COLO668 (cell line): Measurements from ENCODE around the gene PUS7.
"Not testable (repeated sequence)": the region's sequence is repeated elsewhere in the genome, so short reads cannot be mapped to it uniquely, and the experiment has no call there.

ENCODE experiments used
- DNase-seq: peaks from one replicate; lab custom pipeline; 2025; ENCODE audit not compliant: unreplicated experiment; lab: John Stamatoyannopoulos, UW

PUS7 gene

GRCh38 chr7:105450177-105450861, 71.8 kb downstream of the PUS7 start:
- no peak for DNase-seq

- DNase-seq, result no peak
Measured at GRCh38 chr7:105448181-105448580, 73.9 kb downstream of the PUS7 start.

DNA sequence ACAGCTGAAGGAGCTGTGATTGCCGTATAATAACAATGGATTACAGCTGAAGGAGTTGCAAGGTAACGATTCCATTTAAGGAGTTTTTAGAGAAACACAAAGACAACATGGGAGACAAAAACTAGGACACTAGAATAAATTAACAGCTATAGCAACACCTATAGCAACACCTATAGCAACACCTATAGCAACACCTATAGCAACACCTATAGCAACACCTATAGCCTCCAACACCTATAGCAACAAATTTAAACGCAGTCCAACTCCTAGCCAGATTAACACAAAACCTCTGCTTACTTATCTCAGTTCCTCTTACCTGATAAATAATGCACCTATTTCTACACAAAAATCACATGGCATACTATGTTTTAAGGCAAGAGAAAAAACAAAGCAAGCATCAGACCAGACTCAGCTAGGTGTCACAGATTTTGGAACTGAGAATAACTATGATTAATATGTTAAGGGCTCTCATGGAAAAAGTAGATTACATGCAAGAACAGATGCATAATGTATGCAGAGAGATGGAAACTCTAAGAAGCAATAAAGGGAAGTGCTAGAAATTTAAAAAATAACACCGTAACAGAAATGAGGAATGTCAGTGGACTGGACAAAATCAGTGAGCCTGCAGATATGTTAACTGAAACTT, 77.6 kb downstream of the PUS7 start:
- DNase-seq, result no peak

DNA sequence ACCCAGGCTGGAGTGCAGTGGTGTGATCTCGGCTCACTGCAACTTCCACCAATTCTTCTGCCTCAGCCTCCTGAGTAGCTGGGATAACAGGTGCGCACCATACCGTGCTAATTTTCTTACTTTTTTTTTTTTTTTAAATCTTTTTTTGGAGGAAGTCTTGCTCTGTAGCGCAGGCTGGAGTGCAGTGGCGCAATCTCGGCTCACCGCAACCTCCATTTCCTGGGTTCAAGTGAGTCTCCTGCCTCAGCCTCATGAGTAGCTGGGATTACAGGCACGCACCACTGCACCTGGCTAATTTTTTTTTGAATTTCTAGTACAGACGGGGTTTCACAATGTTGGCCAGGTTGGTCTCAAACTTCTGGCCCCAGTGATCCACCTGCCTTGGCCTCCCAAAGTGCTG, 79.9 kb downstream of the PUS7 start:
- DNase-seq, result not testable (repeated sequence)

- no peak for DNase-seq
Measured at GRCh38 chr7:105439174-105439893, 82.7 kb downstream of the PUS7 start.

GRCh38 chr7:105438847-105439173, 83.3 kb downstream of the PUS7 start:
- no peak for DNase-seq

DNA sequence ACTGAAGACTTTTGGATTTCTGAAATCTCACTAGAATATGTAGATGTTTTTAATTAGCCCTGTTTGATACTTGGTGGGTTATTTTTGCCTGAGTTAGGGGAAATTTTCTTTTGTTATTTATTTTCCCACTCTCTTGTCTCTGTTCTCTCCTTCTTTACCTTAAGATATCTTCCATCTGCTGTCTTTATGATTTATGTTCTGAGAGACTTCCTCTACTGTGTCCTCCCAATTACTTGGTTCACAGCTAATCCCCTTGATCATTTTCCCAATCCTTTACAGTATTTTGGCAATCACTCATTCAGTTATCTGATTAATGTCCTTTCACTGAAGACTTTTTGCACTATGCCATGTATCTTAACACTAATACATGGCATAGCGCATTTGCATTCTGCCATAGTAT, 83.8 kb downstream of the PUS7 start:
- DNase-seq, result no peak

DNA sequence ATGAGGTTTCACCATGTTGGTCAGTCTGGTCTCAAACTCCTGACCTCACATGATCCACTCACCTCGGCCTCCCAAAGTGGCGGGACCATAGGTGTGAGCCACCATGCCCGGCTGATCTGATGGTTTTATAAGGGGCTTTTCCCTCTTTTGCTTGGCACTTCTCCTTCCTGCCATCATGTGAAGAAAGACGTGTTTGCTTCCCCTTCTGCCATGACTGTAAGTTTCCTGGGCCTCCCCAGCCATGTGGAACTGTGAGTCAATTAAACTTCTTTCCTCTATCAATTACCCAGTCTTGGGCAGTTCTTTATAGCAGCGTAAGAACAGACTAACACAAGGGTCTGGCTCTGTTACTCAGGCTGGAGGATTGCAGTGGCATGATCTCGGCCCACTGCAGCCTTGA, 84.7 kb downstream of the PUS7 start:
- not testable (repeated sequence) for DNase-seq

DNA sequence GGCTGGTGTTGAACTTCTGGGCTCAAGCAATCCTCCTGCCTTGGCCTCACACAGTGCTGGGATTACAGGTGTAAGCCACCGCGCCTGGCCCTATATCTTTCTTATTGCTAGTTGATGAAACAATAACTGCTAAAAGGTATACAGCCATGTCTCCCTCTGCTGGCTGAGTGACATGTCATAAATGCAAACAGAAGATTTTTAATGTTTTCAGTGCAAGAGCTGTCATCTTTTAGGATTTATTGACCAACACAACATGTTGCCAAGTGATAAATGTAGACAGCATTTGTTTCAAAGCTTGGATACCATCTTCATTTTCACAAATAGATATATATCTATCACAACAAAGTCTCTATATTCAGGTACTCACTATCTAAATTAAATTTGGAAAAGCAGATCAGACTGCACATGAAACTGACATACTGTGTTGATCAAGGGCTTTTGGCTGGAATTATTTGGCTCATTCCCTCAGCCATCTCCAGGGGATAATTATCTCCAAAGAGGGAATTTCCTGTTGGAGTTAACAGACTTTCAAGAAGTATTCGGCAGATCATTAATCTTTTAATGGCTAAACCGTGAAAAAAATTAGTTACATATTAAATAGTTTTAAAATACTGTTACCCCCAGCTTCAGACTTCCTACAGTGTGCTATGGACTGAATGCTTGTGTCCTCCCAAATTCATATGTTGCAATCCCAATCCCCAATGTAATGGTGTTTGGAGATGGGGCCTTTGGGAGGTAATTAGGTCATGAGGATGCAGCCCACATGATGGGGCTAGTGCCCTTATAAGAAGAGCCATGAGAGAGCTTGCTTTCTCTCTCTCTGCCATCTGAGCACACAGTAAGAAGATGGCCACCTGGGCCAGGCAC, 92.1 kb downstream of the PUS7 start:
- DNase-seq, result peak; percentile 27

GRCh38 chr7:105426606-105427146, 95.4 kb downstream of the PUS7 start:
- DNase-seq, result no peak

- DNase-seq, result no peak
Measured at GRCh38 chr7:105423987-105424386, 98.1 kb downstream of the PUS7 start.

GRCh38 chr7:105413887-105414437, 108.1 kb downstream of the PUS7 start:
- no peak for DNase-seq

- DNase-seq, result not testable (repeated sequence)
Measured at GRCh38 chr7:105410774-105411173, 111.3 kb downstream of the PUS7 start.

GRCh38 chr7:105409775-105410174, 112.3 kb downstream of the PUS7 start:
- not testable (repeated sequence) for DNase-seq

- DNase-seq, result no peak
Measured at GRCh38 chr7:105408791-105409410, 113.2 kb downstream of the PUS7 start.
